Gastrocnemius medialis (tissue), 4 donors: ENCODE data around the gene GPA33. TPM values are rescaled to one million over a fixed set of nuclear protein-coding genes. Genes with fewer than 3 reads are reported as not detected.

Source experiments
- ATAC-seq, 2 donors: fragments of 150-250 bp; one replicate each; pipeline ENCODE4 v1.9.1; 2016
- DNase-seq, 2 donors: peaks; one replicate each; pipeline ENCODE4 v3.0.0-alpha.2; 2019
- H3K27ac ChIP-seq, 4 donors: fragments of 200-600 bp; sonication (generic); 1 replicate in 1 of 4; 2 replicates in 3 of 4; pipeline ENCODE4 v1.5.1; 2016 to 2018; ENCODE audit warnings: mild to moderate bottlenecking in 2 of 4, moderate library complexity in 1 of 4
- H3K27me3 ChIP-seq, 3 donors: fragments of 200-600 bp; sonication (generic) in 2 of 3; 1 replicate in 1 of 3; 2 replicates in 2 of 3; pipeline versions ENCODE4 v1.5.1 to v1.6.0; 2016 to 2019; ENCODE audit warnings: mild to moderate bottlenecking in 1 of 3, moderate library complexity in 1 of 3
- H3K36me3 ChIP-seq, 2 donors: fragments of 200-600 bp; sonication (generic) in 1 of 2; one replicate each; pipeline ENCODE4 v1.5.1; 2017 to 2018
- H3K4me1 ChIP-seq, 2 donors: fragments of 200-600 bp; sonication (generic) in 1 of 2; one replicate each; pipeline ENCODE4 v1.5.1; 2016 to 2017; ENCODE audit warnings: mild to moderate bottlenecking in 2 of 2
- H3K4me3 ChIP-seq, 4 donors: fragments of 200-600 bp; sonication (generic) in 3 of 4; 1 replicate in 1 of 4; 2 replicates in 3 of 4; pipeline ENCODE4 v1.5.1; 2016 to 2019; ENCODE audit warnings: mild to moderate bottlenecking in 2 of 4
- H3K9me3 ChIP-seq, 3 donors: fragments of 200-600 bp; sonication (generic) in 2 of 3; 1 replicate in 1 of 3; 2 replicates in 2 of 3; pipeline ENCODE4 v1.5.1; 2016 to 2019
- CTCF ChIP-seq, 5 experiments: fragments of 450-650 bp in 3 of 5; fragments of 200-600 bp in 2 of 5; sonication (generic) in 2 of 5; IDR thresholded peaks in 4 of 5; conservative IDR thresholded peaks in 1 of 5; 1 replicate in 4 of 5; 2 replicates in 1 of 5; pipeline ENCODE4 v1.5.1; 2016 to 2019; ENCODE audit warnings: antibody characterized with exemption in 5 of 5, mild to moderate bottlenecking in 3 of 5, moderate library complexity in 3 of 5
- POLR2A ChIP-seq, 2 donors: fragments of 450-650 bp; IDR thresholded peaks; one replicate each; pipeline ENCODE4 v1.6.1; 2017; ENCODE audit warnings: antibody characterized with exemption in 2 of 2, mild to moderate bottlenecking in 2 of 2, moderate library complexity in 2 of 2
- in situ Hi-C, 4 donors: fragments of 200-750 bp; cut with MboI; loops; one replicate each; pipeline versions ENCODE4 v1.15.0 to v1.8.0; 2017; ENCODE audit warnings: low sequenced_read_pairs in 4 of 4
- intact Hi-C: fragments of 100-400 bp; cut with DNase I; formaldehyde crosslinking; loops from one replicate; pipeline ENCODE4 v1.15.1; 2023; ENCODE audit warnings: low total_unique reads
- total RNA-seq, 4 donors: library from RNA; depleted of rRNA; stranded (reverse); fragments of >200 nt; gene quantifications; one replicate each; pipeline versions ENCODE4 v1.1.0 to v1.2.3, GENCODE V29; 2016

GPA33 gene
- total RNA-seq, 4 donors from 2014 or later: 1.9 TPM; not detected in 3

GRCh38 chr1:167121375-167122120 is 31.4 kb upstream of the GPA33 start:
- no peak for TF ChIP-seq POLR2A (IDR thresholded peaks at IDR 0.05)
- no peak for TF ChIP-seq CTCF (IDR thresholded peaks at IDR 0.05 in 4 of 5, conservative IDR thresholded peaks at IDR 0.05 in 1 of 5)

GRCh38 chr1:167120899-167121298 is 30.7 kb upstream of the GPA33 start:
- Histone ChIP-seq H3K4me1 (peaks cover 10 to 26% of the 10 kb centered on the region in 2 donors), H3K27ac (peak overlapping the region in 2 of 4 donors; percentile 57 to 74), H3K27me3 (no peaks in the 10 kb centered on the region), H3K9me3 (no peaks in the 10 kb centered on the region), H3K36me3 (peaks cover 0 to 70% of the 10 kb centered on the region in 2 donors), H3K4me3 (peak overlapping the region in 1 of 4 donors; percentile 8)
- TF ChIP-seq CTCF (IDR thresholded peaks at IDR 0.05 in 4 of 5, conservative IDR thresholded peaks at IDR 0.05 in 1 of 5) (no peak), POLR2A (IDR thresholded peaks at IDR 0.05) (no peak)
- in situ Hi-C loops (loop anchor here in 1 of 4 donors (10.0 kb wide), 1 partner anchor 56 kb away; no protein-coding TSS in a partner anchor), intact Hi-C loops (no loop called here)
- no peak for DNase-seq
- ATAC-seq: no peak

More at GRCh38 chr1:167121375-167122120, 31.4 kb upstream of the GPA33 start:
- Histone ChIP-seq H3K9me3 (no peaks in the 10 kb centered on the region), H3K27me3 (no peaks in the 10 kb centered on the region), H3K4me3 (peak overlapping the region in 1 of 4 donors; percentile 8), H3K27ac (peak overlapping the region; percentile 32 to 74 (median 53)), H3K36me3 (peaks cover 0 to 76% of the 10 kb centered on the region in 2 donors), H3K4me1 (peaks cover 6 to 20% of the 10 kb centered on the region in 2 donors)
- DNase-seq (no peak), ATAC-seq (no peak)
- intact Hi-C loops (no loop called here), in situ Hi-C loops (loop anchor here in 1 of 4 donors (10.0 kb wide), 1 partner anchor 57 kb away; no protein-coding TSS in a partner anchor)

GRCh38 chr1:167119696-167120095 is 29.5 kb upstream of the GPA33 start:
- in situ Hi-C loops: loop anchor here in 1 of 4 donors (10.0 kb wide), 1 partner anchor 55 kb away; no protein-coding TSS in a partner anchor

GRCh38 chr1:167118188-167118587 is 28.0 kb upstream of the GPA33 start:
- no peaks in the 10 kb centered on the region for H3K9me3 ChIP-seq
- ATAC-seq: no peak
- no peak for TF ChIP-seq CTCF (IDR thresholded peaks at IDR 0.05 in 4 of 5, conservative IDR thresholded peaks at IDR 0.05 in 1 of 5)
- no peak for TF ChIP-seq POLR2A (IDR thresholded peaks at IDR 0.05)
- no peak overlapping the region for H3K4me3 ChIP-seq
- in situ Hi-C loops: no loop called here
- peaks cover 0 to 54% of the 10 kb centered on the region in 2 donors for H3K36me3 ChIP-seq
- H3K27ac ChIP-seq: peak overlapping the region; percentile 32 to 83 (median 70)
- DNase-seq: no peak
- H3K27me3 ChIP-seq: no peaks in the 10 kb centered on the region
- intact Hi-C loops: loop anchor here (5.0 kb wide), 1 partner anchor 36 kb away; no protein-coding TSS in a partner anchor
- peaks cover 11 to 31% of the 10 kb centered on the region in 2 donors for H3K4me1 ChIP-seq

More at GRCh38 chr1:167119696-167120095, 29.5 kb upstream of the GPA33 start:
- DNase-seq: no peak
- TF ChIP-seq POLR2A (IDR thresholded peaks at IDR 0.05): no peak
- Histone ChIP-seq H3K9me3 (no peaks in the 10 kb centered on the region), H3K27me3 (no peaks in the 10 kb centered on the region), H3K27ac (peak overlapping the region; percentile 38 to 83 (median 70)), H3K4me1 (peaks cover 11 to 31% of the 10 kb centered on the region in 2 donors), H3K4me3 (no peak overlapping the region), H3K36me3 (peaks cover 0 to 59% of the 10 kb centered on the region in 2 donors)
- ATAC-seq: no peak
- intact Hi-C loops: loop anchor here (5.0 kb wide), 1 partner anchor 37 kb away; no protein-coding TSS in a partner anchor

DNA sequence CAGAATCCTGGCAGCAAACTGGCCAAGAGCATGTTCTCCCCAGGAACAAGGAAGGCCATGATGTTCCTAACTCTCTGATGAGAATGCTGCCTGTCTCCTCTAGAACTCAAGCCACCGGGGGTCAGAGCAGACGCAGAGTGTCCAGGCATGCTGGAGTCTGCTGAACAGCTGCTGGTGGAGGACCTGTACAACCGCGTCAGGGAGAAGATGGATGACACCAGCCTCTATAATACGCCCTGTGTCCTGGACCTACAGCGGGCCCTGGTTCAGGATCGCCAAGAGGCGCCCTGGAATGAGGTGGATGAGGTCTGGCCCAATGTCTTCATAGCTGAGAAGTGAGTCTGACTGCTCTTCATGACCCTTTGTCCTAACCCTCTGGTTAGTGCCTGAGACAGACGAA is 27.0 kb upstream of the GPA33 start:
- intact Hi-C loops: loop anchor here (5.0 kb wide), 1 partner anchor 35 kb away; no protein-coding TSS in a partner anchor
- Histone ChIP-seq H3K27me3 (no peaks in the 10 kb centered on the region), H3K9me3 (no peaks in the 10 kb centered on the region), H3K27ac (peak overlapping the region; percentile 58 to 83 (median 70)), H3K4me1 (peaks cover 11 to 31% of the 10 kb centered on the region in 2 donors), H3K36me3 (peaks cover 0 to 47% of the 10 kb centered on the region in 2 donors), H3K4me3 (no peak overlapping the region)
- in situ Hi-C loops: no loop called here
- no peak for TF ChIP-seq POLR2A (IDR thresholded peaks at IDR 0.05)
- TF ChIP-seq CTCF (IDR thresholded peaks at IDR 0.05 in 4 of 5, conservative IDR thresholded peaks at IDR 0.05 in 1 of 5): no peak
- ATAC-seq (peak; percentile 18 to 28), DNase-seq (no peak)
